HG03135 (cell line): ENCODE data around the gene MTMR3.

ENCODE experiments used
- ATAC-seq: cut with Tn5 transposase; IDR thresholded peaks from one replicate; pipeline ENCODE4 v1.9.1; 2021; ENCODE audit warnings: mild to moderate bottlenecking, moderate library complexity; ENCODE audit not compliant: unreplicated experiment

MTMR3 gene

GRCh38 chr22:29914165-29914564 is 31.2 kb downstream of the MTMR3 start:
- ATAC-seq = no peak

- ATAC-seq = no peak
Observed at GRCh38 chr22:29914991-29915533, 32.1 kb downstream of the MTMR3 start.

- no peak for ATAC-seq
Observed at GRCh38 chr22:29916007-29916544, 33.1 kb downstream of the MTMR3 start.

GRCh38 chr22:29917052-29917902 is 34.3 kb downstream of the MTMR3 start:
- ATAC-seq = no peak

- ATAC-seq = no peak
Observed at GRCh38 chr22:29925402-29925801, 42.4 kb downstream of the MTMR3 start.

GRCh38 chr22:29926057-29926456 is 43.1 kb downstream of the MTMR3 start:
- ATAC-seq = no peak

GRCh38 chr22:29932136-29932535 is 49.2 kb downstream of the MTMR3 start:
- no peak for ATAC-seq

GRCh38 chr22:29933619-29934018 is 50.6 kb downstream of the MTMR3 start:
- ATAC-seq = no peak

- no peak for ATAC-seq
Observed at GRCh38 chr22:29934596-29934995, 51.6 kb downstream of the MTMR3 start.

- no peak for ATAC-seq
Observed at GRCh38 chr22:29936186-29936585, 53.2 kb downstream of the MTMR3 start.

GRCh38 chr22:29937940-29938693 is 55.1 kb downstream of the MTMR3 start:
- no peak for ATAC-seq

- ATAC-seq = no peak
Observed at GRCh38 chr22:29940526-29940925, 57.6 kb downstream of the MTMR3 start.

- ATAC-seq = no peak
Observed at GRCh38 chr22:29944339-29944738, 61.4 kb downstream of the MTMR3 start.

- ATAC-seq = no peak
Observed at GRCh38 chr22:29945435-29945834, 62.5 kb downstream of the MTMR3 start.

GRCh38 chr22:29946220-29946619 is 63.2 kb downstream of the MTMR3 start:
- ATAC-seq = no peak

- no peak for ATAC-seq
Observed at GRCh38 chr22:29947410-29948384, 64.7 kb downstream of the MTMR3 start.

- ATAC-seq = no peak
Observed at GRCh38 chr22:29948385-29948769, 65.4 kb downstream of the MTMR3 start.

- no peak for ATAC-seq
Observed at GRCh38 chr22:29949872-29950271, 66.9 kb downstream of the MTMR3 start.

GRCh38 chr22:29951791-29952413 is 68.9 kb downstream of the MTMR3 start:
- ATAC-seq = no peak
